HepG2 (cell line): ENCODE data around the gene AMPD2. TPM values are rescaled to one million over a fixed set of nuclear protein-coding genes. Genes with fewer than 3 reads are reported as not detected.
A peak's percentile ranks its signal among the peaks of the same experiment; 100 is the strongest.

Source experiments
- ATF5 ChIP-seq: sonication (generic); formaldehyde crosslinking; IDR thresholded peaks from 2 replicates; pipeline ENCODE4 v1.4.0; 2020; ENCODE audit warnings: mild to moderate bottlenecking, low read depth, missing genetic modification reagents
- HNF4G ChIP-seq, 2 experiments: sonication (generic) in 1 of 2; formaldehyde crosslinking in 1 of 2; IDR thresholded peaks; 2 replicates each; pipeline versions ENCODE4 v1.4.0 to v1.6.1; 2011 to 2020; ENCODE audit warnings: borderline replicate concordance in 2 of 2, low read depth in 2 of 2, mild to moderate bottlenecking in 2 of 2, low read length in 1 of 2, missing genetic modification reagents in 1 of 2, moderate library complexity in 1 of 2
- HNRNPL ChIP-seq: fragments of 200-400 bp; formaldehyde crosslinking; IDR thresholded peaks from 2 replicates; pipeline ENCODE4 v1.6.1; 2017; ENCODE audit warnings: mild to moderate bottlenecking, low read depth, low read length
- JUN ChIP-seq: sonication (generic); formaldehyde crosslinking; IDR thresholded peaks from 2 replicates; pipeline ENCODE4 v1.4.0; 2020; ENCODE audit warnings: mild to moderate bottlenecking, missing genetic modification reagents
- RORA ChIP-seq: sonication (generic); formaldehyde crosslinking; IDR thresholded peaks from 2 replicates; pipeline ENCODE4 v1.5.0; 2020; ENCODE audit warnings: mild to moderate bottlenecking, missing genetic modification reagents, moderate library complexity
- SNAPC2 ChIP-seq: sonication (generic); formaldehyde crosslinking; IDR thresholded peaks from 2 replicates; pipeline ENCODE4 v1.8.1; 2022; ENCODE audit warnings: mild to moderate bottlenecking, missing genetic modification reagents
- SRSF1 ChIP-seq: fragments of 200-400 bp; formaldehyde crosslinking; optimal IDR thresholded peaks from 2 replicates; pipeline ENCODE3; 2017; ENCODE audit warnings: mild to moderate bottlenecking, low read depth, low read length, moderate library complexity
- TSC22D2 ChIP-seq: sonication (generic); formaldehyde crosslinking; IDR thresholded peaks from 2 replicates; pipeline ENCODE4 v1.5.1; 2020; ENCODE audit warnings: missing genetic modification reagents, mild to moderate bottlenecking, borderline replicate concordance
- ZBTB25 ChIP-seq: IDR thresholded peaks from 2 replicates; pipeline ENCODE4 v1.6.1; 2018; ENCODE audit warnings: missing genetic modification reagents
- ZNF230 ChIP-seq: sonication (generic); formaldehyde crosslinking; IDR thresholded peaks from 2 replicates; pipeline ENCODE4 v1.4.0; 2020; ENCODE audit warnings: mild to moderate bottlenecking, missing genetic modification reagents
- ZNF333 ChIP-seq: sonication (generic); formaldehyde crosslinking; IDR thresholded peaks from 2 replicates; pipeline ENCODE4 v1.4.0; 2020; ENCODE audit warnings: mild to moderate bottlenecking, missing genetic modification reagents, borderline replicate concordance
- ZNF629 ChIP-seq: sonication (generic); formaldehyde crosslinking; conservative IDR thresholded peaks from 2 replicates; pipeline ENCODE4 v1.5.0; 2020; ENCODE audit warnings: missing genetic modification reagents
- ZNF747 ChIP-seq: sonication (generic); formaldehyde crosslinking; IDR thresholded peaks from 2 replicates; pipeline ENCODE4 v1.8.1; 2023; ENCODE audit warnings: missing genetic modification reagents, mild to moderate bottlenecking, borderline replicate concordance
- polyA plus RNA-seq, 8 experiments: library from polyadenylated mRNA; depleted of rRNA in 3 of 8; stranded (reverse) in 7 of 8; unstranded in 1 of 8; fragments of >200 nt; fragmentation: Illumina TruSeq in 4 of 8; extraction: Trizol in 4 of 8; gene quantifications; 2 replicates each; pipeline versions ENCODE4 v1.2.1 to v1.2.3, GENCODE V29; 2011 to 2016; ENCODE audit warnings: low read depth in 4 of 8, missing spikeins in 1 of 8, mixed read lengths in 1 of 8; ENCODE audit not compliant: insufficient read depth in 1 of 8
- total RNA-seq, 5 experiments: library from RNA; depleted of rRNA; stranded (reverse); fragments of >200 nt; fragmentation: Illumina TruSeq; extraction: Trizol; gene quantifications; 2 replicates each; pipeline ENCODE4 v1.2.3, GENCODE V29; 2016; ENCODE audit warnings: low read depth in 1 of 5
- TF ChIP-seq, protein P1 (sequence below): sonication (generic); formaldehyde crosslinking; IDR thresholded peaks from 2 replicates; pipeline ENCODE4 v1.4.0; 2020; ENCODE audit warnings: missing genetic modification reagents, borderline replicate concordance
- TF ChIP-seq, protein P2 (sequence below): sonication (generic); formaldehyde crosslinking; IDR thresholded peaks from 2 replicates; pipeline ENCODE4 v1.4.0; 2020; ENCODE audit warnings: missing genetic modification reagents, borderline replicate concordance
- TF ChIP-seq, protein P3 (sequence below): sonication (generic); formaldehyde crosslinking; IDR thresholded peaks from 2 replicates; pipeline ENCODE4 v1.5.1; 2020; ENCODE audit warnings: mild to moderate bottlenecking, moderate library complexity, missing genetic modification reagents
- TF ChIP-seq, protein P4 (sequence below): sonication (generic); formaldehyde crosslinking; IDR thresholded peaks from 2 replicates; pipeline ENCODE4 v1.5.0; 2020; ENCODE audit warnings: missing genetic modification reagents, mild to moderate bottlenecking, borderline replicate concordance

AMPD2 gene
- total and polyA plus RNA-seq, 2 of the 13 experiments (the other 11 are each of a cell fraction or from before 2014, with no cell fraction given), result 62.3 to 82.0 TPM

DNA sequence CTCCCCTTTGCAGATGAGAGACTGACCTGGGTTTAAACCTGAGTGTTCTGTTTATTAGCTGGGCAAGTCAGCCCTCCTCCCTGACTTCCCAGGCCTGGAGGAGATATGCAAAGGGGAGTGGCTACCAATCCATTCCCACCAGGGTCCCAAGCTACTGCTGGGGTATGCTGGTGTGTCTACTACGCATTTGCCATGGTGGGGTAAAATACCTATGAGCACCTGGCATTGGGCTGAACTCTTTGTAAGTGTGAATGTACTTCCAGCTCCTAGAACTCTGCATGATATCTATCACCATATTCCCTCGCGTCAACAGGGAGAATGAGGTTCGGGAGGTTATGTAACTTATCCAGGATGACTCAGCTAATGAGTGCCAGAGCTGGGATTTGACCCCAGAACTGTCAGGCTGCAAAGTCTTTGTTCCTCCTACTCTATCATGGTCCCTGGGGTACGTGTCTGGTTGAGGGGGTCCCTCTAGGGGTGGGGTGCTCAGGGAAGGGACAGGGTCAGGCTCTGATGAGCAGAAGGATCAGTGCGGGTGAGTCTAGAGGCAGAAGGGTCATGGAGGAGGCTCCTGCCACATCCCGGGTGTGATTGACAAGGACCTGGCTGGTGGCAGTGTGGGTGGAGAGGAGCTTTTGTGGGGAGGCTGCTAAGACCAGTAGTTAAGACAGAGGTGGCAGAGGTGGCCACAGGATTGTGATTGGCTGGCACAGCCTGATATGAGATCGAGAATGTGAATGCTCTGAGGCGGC, 16.7 kb downstream of the AMPD2 start (continued):
- TF ChIP-seq ZBTB25 (CRISPR knock-in tag), result no peak
- 0 out of 2 replicates have a peak, but pooled peaks have one; percentile 8 for TF ChIP-seq HNF4G (IDR thresholded peaks at IDR 0.05; ENCODE audit: borderline replicate concordance, low read depth, low read length)
- no peak for TF ChIP-seq HNF4G (CRISPR knock-in tag; IDR thresholded peaks at IDR 0.05; ENCODE audit: borderline replicate concordance, low read depth)
- no peak for TF ChIP-seq SNAPC2 (CRISPR knock-in tag)
- TF ChIP-seq SRSF1, result no peak
- no peak for TF ChIP-seq ZNF333 (CRISPR knock-in tag)
- TF ChIP-seq, protein P1, sequence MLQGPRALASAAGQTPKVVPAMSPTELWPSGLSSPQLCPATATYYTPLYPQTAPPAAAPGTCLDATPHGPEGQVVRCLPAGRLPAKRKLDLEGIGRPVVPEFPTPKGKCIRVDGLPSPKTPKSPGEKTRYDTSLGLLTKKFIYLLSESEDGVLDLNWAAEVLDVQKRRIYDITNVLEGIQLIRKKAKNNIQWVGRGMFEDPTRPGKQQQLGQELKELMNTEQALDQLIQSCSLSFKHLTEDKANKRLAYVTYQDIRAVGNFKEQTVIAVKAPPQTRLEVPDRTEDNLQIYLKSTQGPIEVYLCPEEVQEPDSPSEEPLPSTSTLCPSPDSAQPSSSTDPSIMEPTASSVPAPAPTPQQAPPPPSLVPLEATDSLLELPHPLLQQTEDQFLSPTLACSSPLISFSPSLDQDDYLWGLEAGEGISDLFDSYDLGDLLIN (CRISPR knock-in tag), result no peak
- TF ChIP-seq TSC22D2 (CRISPR knock-in tag), result no peak
- TF ChIP-seq, protein P2, sequence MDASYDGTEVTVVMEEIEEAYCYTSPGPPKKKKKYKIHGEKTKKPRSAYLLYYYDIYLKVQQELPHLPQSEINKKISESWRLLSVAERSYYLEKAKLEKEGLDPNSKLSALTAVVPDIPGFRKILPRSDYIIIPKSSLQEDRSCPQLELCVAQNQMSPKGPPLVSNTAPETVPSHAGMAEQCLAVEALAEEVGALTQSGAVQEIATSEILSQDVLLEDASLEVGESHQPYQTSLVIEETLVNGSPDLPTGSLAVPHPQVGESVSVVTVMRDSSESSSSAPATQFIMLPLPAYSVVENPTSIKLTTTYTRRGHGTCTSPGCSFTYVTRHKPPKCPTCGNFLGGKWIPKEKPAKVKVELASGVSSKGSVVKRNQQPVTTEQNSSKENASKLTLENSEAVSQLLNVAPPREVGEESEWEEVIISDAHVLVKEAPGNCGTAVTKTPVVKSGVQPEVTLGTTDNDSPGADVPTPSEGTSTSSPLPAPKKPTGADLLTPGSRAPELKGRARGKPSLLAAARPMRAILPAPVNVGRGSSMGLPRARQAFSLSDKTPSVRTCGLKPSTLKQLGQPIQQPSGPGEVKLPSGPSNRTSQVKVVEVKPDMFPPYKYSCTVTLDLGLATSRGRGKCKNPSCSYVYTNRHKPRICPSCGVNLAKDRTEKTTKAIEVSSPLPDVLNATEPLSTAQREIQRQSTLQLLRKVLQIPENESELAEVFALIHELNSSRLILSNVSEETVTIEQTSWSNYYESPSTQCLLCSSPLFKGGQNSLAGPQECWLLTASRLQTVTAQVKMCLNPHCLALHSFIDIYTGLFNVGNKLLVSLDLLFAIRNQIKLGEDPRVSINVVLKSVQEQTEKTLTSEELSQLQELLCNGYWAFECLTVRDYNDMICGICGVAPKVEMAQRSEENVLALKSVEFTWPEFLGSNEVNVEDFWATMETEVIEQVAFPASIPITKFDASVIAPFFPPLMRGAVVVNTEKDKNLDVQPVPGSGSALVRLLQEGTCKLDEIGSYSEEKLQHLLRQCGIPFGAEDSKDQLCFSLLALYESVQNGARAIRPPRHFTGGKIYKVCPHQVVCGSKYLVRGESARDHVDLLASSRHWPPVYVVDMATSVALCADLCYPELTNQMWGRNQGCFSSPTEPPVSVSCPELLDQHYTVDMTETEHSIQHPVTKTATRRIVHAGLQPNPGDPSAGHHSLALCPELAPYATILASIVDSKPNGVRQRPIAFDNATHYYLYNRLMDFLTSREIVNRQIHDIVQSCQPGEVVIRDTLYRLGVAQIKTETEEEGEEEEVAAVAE (CRISPR knock-in tag), result no peak
- no peak for TF ChIP-seq ATF5 (CRISPR knock-in tag)
- TF ChIP-seq HNRNPL, result no peak
- no peak for TF ChIP-seq ZNF230 (CRISPR knock-in tag)
- TF ChIP-seq ZNF629 (CRISPR knock-in tag), result no peak
- TF ChIP-seq RORA, result no peak
- TF ChIP-seq JUN, result no peak
- no peak for TF ChIP-seq ZNF747 (CRISPR knock-in tag)
- TF ChIP-seq, protein P3, sequence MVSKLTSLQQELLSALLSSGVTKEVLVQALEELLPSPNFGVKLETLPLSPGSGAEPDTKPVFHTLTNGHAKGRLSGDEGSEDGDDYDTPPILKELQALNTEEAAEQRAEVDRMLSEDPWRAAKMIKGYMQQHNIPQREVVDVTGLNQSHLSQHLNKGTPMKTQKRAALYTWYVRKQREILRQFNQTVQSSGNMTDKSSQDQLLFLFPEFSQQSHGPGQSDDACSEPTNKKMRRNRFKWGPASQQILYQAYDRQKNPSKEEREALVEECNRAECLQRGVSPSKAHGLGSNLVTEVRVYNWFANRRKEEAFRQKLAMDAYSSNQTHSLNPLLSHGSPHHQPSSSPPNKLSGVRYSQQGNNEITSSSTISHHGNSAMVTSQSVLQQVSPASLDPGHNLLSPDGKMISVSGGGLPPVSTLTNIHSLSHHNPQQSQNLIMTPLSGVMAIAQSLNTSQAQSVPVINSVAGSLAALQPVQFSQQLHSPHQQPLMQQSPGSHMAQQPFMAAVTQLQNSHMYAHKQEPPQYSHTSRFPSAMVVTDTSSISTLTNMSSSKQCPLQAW (CRISPR knock-in tag), result no peak
- TF ChIP-seq, protein P4, sequence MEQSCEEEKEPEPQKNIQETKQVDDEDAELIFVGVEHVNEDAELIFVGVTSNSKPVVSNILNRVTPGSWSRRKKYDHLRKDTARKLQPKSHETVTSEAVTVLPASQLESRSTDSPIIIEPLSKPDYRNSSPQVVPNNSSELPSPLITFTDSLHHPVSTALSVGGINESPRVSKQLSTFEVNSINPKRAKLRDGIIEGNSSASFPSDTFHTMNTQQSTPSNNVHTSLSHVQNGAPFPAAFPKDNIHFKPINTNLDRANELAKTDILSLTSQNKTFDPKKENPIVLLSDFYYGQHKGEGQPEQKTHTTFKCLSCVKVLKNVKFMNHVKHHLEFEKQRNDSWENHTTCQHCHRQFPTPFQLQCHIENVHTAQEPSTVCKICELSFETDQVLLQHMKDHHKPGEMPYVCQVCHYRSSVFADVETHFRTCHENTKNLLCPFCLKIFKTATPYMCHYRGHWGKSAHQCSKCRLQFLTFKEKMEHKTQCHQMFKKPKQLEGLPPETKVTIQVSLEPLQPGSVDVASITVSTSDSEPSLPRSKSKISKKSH (CRISPR knock-in tag), result no peak
